ENCODE data around the gene RNF133. TPM values are rescaled to one million over a fixed set of nuclear protein-coding genes. Genes with fewer than 3 reads are reported as not detected.

RNF133 gene
- total RNA-seq: 1 to 10 TPM; 1.0 to 3.2 TPM

GRCh38 chr7:122699017-122699416, at the start of gene RNF133:
Gene RNF133, minus strand, starts transcription at chr7:122699117. Its CDS starts 199 bp downstream, at chr7:122698918.
- Histone ChIP-seq H3K27ac (no peak within 1 kb of the TSS), H3K4me3 (no peak within 1 kb of the TSS), H3K27me3 (replicated peaks; ENCODE audit: insufficient read depth) (no peaks in the 10 kb centered on the region), H3K9me3 (no peaks in the 10 kb centered on the region), H3K4me1 (replicated peaks) (no peaks in the 10 kb centered on the region), H3K36me3 (no peaks in the 10 kb centered on the region)
- intact Hi-C loops (cut with DNase I): no loop called here
- TF ChIP-seq POLR2AphosphoS5 (IDR thresholded peaks at IDR 0.05): no peak
- no peak for TF ChIP-seq CTCF (IDR thresholded peaks at IDR 0.05)
- TF ChIP-seq POLR2A (IDR thresholded peaks at IDR 0.05): no peak
- no peak for DNase-seq (ENCODE audit: low spot score)

- Histone ChIP-seq H3K4me1 (replicated peaks) (no peaks in the 10 kb centered on the region), H3K27me3 (replicated peaks; ENCODE audit: insufficient read depth) (no peaks in the 10 kb centered on the region), H3K36me3 (no peaks in the 10 kb centered on the region), H3K4me3 (no peak overlapping the region), H3K27ac (no peak overlapping the region), H3K9me3 (no peaks in the 10 kb centered on the region)
- intact Hi-C loops (cut with DNase I): no loop called here
- TF ChIP-seq POLR2A (IDR thresholded peaks at IDR 0.05) (no peak), POLR2AphosphoS5 (IDR thresholded peaks at IDR 0.05) (no peak), CTCF (IDR thresholded peaks at IDR 0.05) (no peak)
- no peak for DNase-seq (ENCODE audit: low spot score)
- whole genome bisulfite sequencing: 98% methylated on average over 2 of the region's 2 CpGs
Observed at GRCh38 chr7:122748195-122748594, 49.3 kb upstream of the RNF133 start.

- intact Hi-C loops (cut with DNase I): no loop called here
- H3K27ac ChIP-seq: no peak overlapping the region
- no peaks in the 10 kb centered on the region for H3K4me1 ChIP-seq (replicated peaks)
- TF ChIP-seq CTCF (IDR thresholded peaks at IDR 0.05) (no peak), POLR2AphosphoS5 (IDR thresholded peaks at IDR 0.05) (no peak), POLR2A (IDR thresholded peaks at IDR 0.05) (no peak)
- no peak overlapping the region for H3K4me3 ChIP-seq
- WGBS: 90% methylated on average over 2 of the region's 2 CpGs
- no peaks in the 10 kb centered on the region for H3K36me3 ChIP-seq
- H3K27me3 ChIP-seq (replicated peaks; ENCODE audit: insufficient read depth): no peaks in the 10 kb centered on the region
- no peak for DNase-seq (ENCODE audit: low spot score)
- no peaks in the 10 kb centered on the region for H3K9me3 ChIP-seq
Observed at GRCh38 chr7:122746948-122747347, 48.0 kb upstream of the RNF133 start.

GRCh38 chr7:122743211-122743610, 44.3 kb upstream of the RNF133 start:
- H3K9me3 ChIP-seq: no peaks in the 10 kb centered on the region
- no peaks in the 10 kb centered on the region for H3K27me3 ChIP-seq (replicated peaks; ENCODE audit: insufficient read depth)
- intact Hi-C loops (cut with DNase I): no loop called here
- no peak overlapping the region for H3K4me3 ChIP-seq
- DNase-seq (ENCODE audit: low spot score): no peak
- no peaks in the 10 kb centered on the region for H3K4me1 ChIP-seq (replicated peaks)
- TF ChIP-seq POLR2AphosphoS5 (IDR thresholded peaks at IDR 0.05) (no peak), CTCF (IDR thresholded peaks at IDR 0.05) (no peak), POLR2A (IDR thresholded peaks at IDR 0.05) (no peak)
- H3K36me3 ChIP-seq: no peaks in the 10 kb centered on the region
- no peak overlapping the region for H3K27ac ChIP-seq

- Histone ChIP-seq H3K4me1 (replicated peaks) (no peaks in the 10 kb centered on the region), H3K9me3 (no peaks in the 10 kb centered on the region), H3K36me3 (no peaks in the 10 kb centered on the region), H3K4me3 (no peak overlapping the region), H3K27me3 (replicated peaks; ENCODE audit: insufficient read depth) (no peaks in the 10 kb centered on the region), H3K27ac (no peak overlapping the region)
- intact Hi-C loops (cut with DNase I): no loop called here
- WGBS: 74% methylated on average over 2 of the region's 2 CpGs
- TF ChIP-seq CTCF (IDR thresholded peaks at IDR 0.05) (no peak), POLR2A (IDR thresholded peaks at IDR 0.05) (no peak), POLR2AphosphoS5 (IDR thresholded peaks at IDR 0.05) (no peak)
- no peak for DNase-seq (ENCODE audit: low spot score)
Observed at GRCh38 chr7:122738947-122739346, 40.0 kb upstream of the RNF133 start.
